GM23248 (cell line): ENCODE data around the gene PTGES3.

ENCODE experiments used
- EZH2 ChIP-seq: fragments of 200-600 bp; sonication (generic); IDR thresholded peaks from 2 replicates; pipeline ENCODE4 v1.6.1; 2018; ENCODE audit warnings: antibody characterized with exemption, mild to moderate bottlenecking; ENCODE audit not compliant: insufficient read depth, poor library complexity, severe bottlenecking
- EZH2phosphoT487 ChIP-seq: fragments of 200-600 bp; sonication (generic); IDR thresholded peaks from 2 replicates; pipeline ENCODE4 v1.6.1; 2018; ENCODE audit warnings: antibody characterized with exemption, moderate library complexity, mild to moderate bottlenecking, low read depth; ENCODE audit not compliant: insufficient read depth

- TF ChIP-seq EZH2 (no peak), EZH2phosphoT487 (no peak)
Measured at GRCh38 chr12:56719056-56719455, 31.0 kb upstream of the PTGES3 start.
